H1 (cell line): ENCODE measurements around the gene RPUSD2. TPM values are rescaled to one million over a fixed set of nuclear protein-coding genes. Genes with fewer than 3 reads are reported as not detected.

Experiments
- CTCF ChIA-PET: fragments of 300-600 bp; sonication (Branson Sonifier 250); formaldehyde crosslinking; loops from one replicate; lab custom pipeline; 2021; ENCODE audit not compliant: partially characterized antibody; lab: Charles Lee
- POLR2A ChIA-PET: fragments of 300-600 bp; sonication (Branson Sonifier 250); formaldehyde crosslinking; loops from one replicate; lab custom pipeline; 2021; ENCODE audit warnings: inconsistent platforms; ENCODE audit not compliant: partially characterized antibody; lab: Charles Lee
- DNase-seq, 2 experiments: peaks; one replicate each; pipeline versions ENCODE4 v3.0.0 to v3.0.0-alpha.2; 2010 to 2022; ENCODE audit warnings: low spot score in 2 of 2, low read depth in 1 of 2, mixed read lengths in 1 of 2
- FAIRE-seq: peaks from 2 replicates; lab custom pipeline; 2011; peaks lifted over from hg19 to GRCh38; lab: Jason Lieb, UNC
- H2AFZ ChIP-seq: 2 replicates; pipeline ENCODE4 v1.8.1; 2012; ENCODE audit warnings: low read length, inconsistent platforms
- H2AK5ac ChIP-seq: 2 replicates; pipeline ENCODE4 v1.6.1; 2013; ENCODE audit warnings: low read depth, low read length
- H2BK120ac ChIP-seq: replicated peaks from 2 replicates; pipeline ENCODE3; 2013; ENCODE audit warnings: low read depth, low read length, inconsistent platforms
- H2BK12ac ChIP-seq: 2 replicates; pipeline ENCODE4 v1.6.1; 2013; ENCODE audit warnings: low read depth, low read length
- H2BK15ac ChIP-seq: 2 replicates; pipeline ENCODE4 v1.6.1; 2013; ENCODE audit warnings: low read length
- H2BK20ac ChIP-seq: 2 replicates; pipeline ENCODE4 v1.6.1; 2013; ENCODE audit warnings: low read length
- H2BK5ac ChIP-seq: 2 replicates; pipeline ENCODE4 v1.6.1; 2013; ENCODE audit warnings: low read depth, low read length
- H3K14ac ChIP-seq: 2 replicates; pipeline ENCODE4 v1.6.1; 2013; ENCODE audit warnings: inconsistent platforms; ENCODE audit not compliant: insufficient read length
- H3K18ac ChIP-seq: 2 replicates; pipeline ENCODE4 v1.6.1; 2013; ENCODE audit warnings: low read length; ENCODE audit errors: extremely low read depth
- H3K23ac ChIP-seq: 2 replicates; pipeline ENCODE4 v1.6.1; 2013; ENCODE audit warnings: inconsistent platforms; ENCODE audit not compliant: insufficient read length
- H3K23me2 ChIP-seq: 2 replicates; pipeline ENCODE4 v1.6.1; 2013; ENCODE audit warnings: low read depth, low read length
- H3K27ac ChIP-seq: 2 replicates; pipeline ENCODE4 v1.6.1; 2011; ENCODE audit warnings: low read depth, low read length, inconsistent platforms
- H3K27me3 ChIP-seq, 4 experiments: replicated peaks in 1 of 4; 1 replicate in 1 of 4; 2 replicates in 3 of 4; pipeline versions ENCODE4 v1.6.1 to v1.8.1; 2011 to 2013; ENCODE audit warnings: low read length in 3 of 4, mild to moderate bottlenecking in 3 of 4, inconsistent platforms in 2 of 4, mixed read lengths in 2 of 4, moderate library complexity in 1 of 4; ENCODE audit not compliant: control insufficient read depth in 3 of 4, insufficient read depth in 3 of 4; ENCODE audit errors: extremely low read depth in 1 of 4
- H3K36me3 ChIP-seq, 4 experiments: 2 replicates each; pipeline versions ENCODE4 v1.6.1 to v1.8.1; 2011 to 2013; ENCODE audit warnings: mild to moderate bottlenecking in 4 of 4, low read length in 3 of 4, moderate library complexity in 2 of 4, control low read depth in 1 of 4, inconsistent platforms in 1 of 4; ENCODE audit not compliant: insufficient read depth in 4 of 4, control insufficient read depth in 2 of 4
- H3K4ac ChIP-seq: replicated peaks from 2 replicates; pipeline ENCODE3; 2013; ENCODE audit warnings: low read length, low read depth, mixed read lengths, inconsistent platforms; ENCODE audit not compliant: insufficient read length
- H3K4me1 ChIP-seq, 4 experiments: replicated peaks in 1 of 4; 1 replicate in 1 of 4; 2 replicates in 3 of 4; pipeline versions ENCODE4 v1.6.1 to v1.8.1; 2011 to 2013; ENCODE audit warnings: low read length in 3 of 4, inconsistent platforms in 2 of 4, mixed read lengths in 1 of 4; ENCODE audit not compliant: insufficient read depth in 4 of 4, control insufficient read depth in 3 of 4
- H3K4me2 ChIP-seq, 2 experiments: 2 replicates each; pipeline versions ENCODE4 v1.6.1 to v1.8.1; 2011 to 2013; ENCODE audit warnings: low read depth in 2 of 2, low read length in 2 of 2, control low read depth in 1 of 2, inconsistent platforms in 1 of 2, mild to moderate bottlenecking in 1 of 2; ENCODE audit not compliant: insufficient read depth in 1 of 2
- H3K4me3 ChIP-seq, 4 experiments: fragments of 200-600, 300-600 bp in 1 of 4; sonication (generic), shearing (Covaris generic), sonication (Bioruptor Twin) in 1 of 4; 2 replicates each; pipeline versions ENCODE4 v1.5.1 to v1.8.1; 2011 to 2016; ENCODE audit warnings: low read length in 4 of 4, low read depth in 3 of 4, control low read depth in 2 of 4, inconsistent platforms in 2 of 4, mild to moderate bottlenecking in 2 of 4, mixed read lengths in 1 of 4, moderate library complexity in 1 of 4; ENCODE audit not compliant: insufficient read depth in 2 of 4; ENCODE audit errors: extremely low read depth in 1 of 4
- H3K56ac ChIP-seq: replicated peaks from 2 replicates; pipeline ENCODE3; 2013; ENCODE audit warnings: low read depth, mild to moderate bottlenecking, mixed read lengths, low read length, inconsistent platforms; ENCODE audit not compliant: insufficient read length
- H3K79me1 ChIP-seq: 2 replicates; pipeline ENCODE4 v1.6.1; 2013; ENCODE audit warnings: low read depth, low read length, control low read depth
- H3K79me2 ChIP-seq, 2 experiments: 2 replicates each; pipeline versions ENCODE4 v1.6.1 to v1.8.1; 2012 to 2013; ENCODE audit warnings: low read length in 2 of 2, mild to moderate bottlenecking in 2 of 2, inconsistent platforms in 1 of 2; ENCODE audit not compliant: insufficient read depth in 2 of 2, control insufficient read depth in 1 of 2
- H3K9ac ChIP-seq, 4 experiments: replicated peaks in 1 of 4; 1 replicate in 1 of 4; 2 replicates in 3 of 4; pipeline versions ENCODE4 v1.6.1 to v1.8.1; 2011 to 2013; ENCODE audit warnings: low read depth in 3 of 4, low read length in 3 of 4, control low read depth in 2 of 4, mild to moderate bottlenecking in 2 of 4, moderate library complexity in 2 of 4, inconsistent platforms in 1 of 4; ENCODE audit errors: extremely low read depth in 1 of 4
- H3K9me3 ChIP-seq, 2 experiments: 2 replicates each; pipeline versions ENCODE4 v1.6.1 to v1.8.1; 2012 to 2013; ENCODE audit warnings: mild to moderate bottlenecking in 2 of 2, moderate library complexity in 2 of 2, control low read depth in 1 of 2, inconsistent platforms in 1 of 2, low read depth in 1 of 2, low read length in 1 of 2, mixed read lengths in 1 of 2; ENCODE audit not compliant: insufficient read depth in 2 of 2
- H4K20me1 ChIP-seq, 2 experiments: replicated peaks in 1 of 2; 2 replicates each; pipeline versions ENCODE3 to v1.8.1; 2011 to 2013; ENCODE audit warnings: inconsistent platforms in 2 of 2, low read length in 2 of 2, mild to moderate bottlenecking in 1 of 2; ENCODE audit not compliant: insufficient read depth in 2 of 2, control insufficient read depth in 1 of 2
- H4K5ac ChIP-seq: 2 replicates; pipeline ENCODE4 v1.6.1; 2013; ENCODE audit warnings: low read length, low read depth, mixed read lengths, inconsistent platforms; ENCODE audit not compliant: insufficient read length
- H4K8ac ChIP-seq: 2 replicates; pipeline ENCODE4 v1.8.0; 2013; ENCODE audit warnings: mild to moderate bottlenecking, moderate library complexity, low read length, inconsistent platforms; ENCODE audit not compliant: insufficient read depth; ENCODE audit errors: extremely low read depth
- H4K91ac ChIP-seq: replicated peaks from 2 replicates; pipeline ENCODE3; 2013; ENCODE audit warnings: low read length, mixed read lengths, inconsistent platforms; ENCODE audit not compliant: insufficient read length
- JUN ChIP-seq: IDR thresholded peaks from 2 replicates; pipeline ENCODE4 v1.6.1; 2011; ENCODE audit warnings: low read depth, mild to moderate bottlenecking, improper control_type of control experiment, low read length
- KDM1A ChIP-seq: fragments of 200-600, 300-600 bp; sonication (generic); IDR thresholded peaks from 2 replicates; pipeline ENCODE4 v1.7.1; 2016; ENCODE audit warnings: mild to moderate bottlenecking, low read length, borderline replicate concordance
- KDM4A ChIP-seq: IDR thresholded peaks from one replicate; pipeline ENCODE4 v1.7.1; 2012; ENCODE audit warnings: low read depth, mild to moderate bottlenecking, moderate library complexity, low read length, inconsistent platforms; ENCODE audit not compliant: severe bottlenecking
- ZNF274 ChIP-seq: IDR thresholded peaks from 2 replicates; pipeline ENCODE4 v1.7.0; 2012; ENCODE audit warnings: low read length, borderline replicate concordance; ENCODE audit errors: extremely low read depth
- WGBS, 2 experiments: shearing (Covaris generic) in 1 of 2; methylation state at CpG; one replicate each; pipeline versions ENCODE4 v1.1.6 to v1.1.7; 2013 to 2015; ENCODE audit warnings: low lambda C conversion rate in 2 of 2, mixed read lengths in 2 of 2, inconsistent platforms in 1 of 2, low coverage in 1 of 2, missing lambda C conversion rate in 1 of 2; ENCODE audit not compliant: insufficient replicate concordance in 2 of 2, insufficient coverage in 1 of 2, insufficient read length in 1 of 2; ENCODE audit errors: extremely low coverage in 1 of 2, missing lambda C conversion rate in 1 of 2; 5-methylcytosine and 5-hydroxymethylcytosine counted together
- polyA plus RNA-seq, 7 experiments: library from polyadenylated mRNA; depleted of rRNA in 3 of 7; stranded (reverse) in 5 of 7; unstranded in 2 of 7; fragments of >200 nt in 5 of 7; fragments of 200-250 nt in 2 of 7; gene quantifications; 1 replicate in 5 of 7; 2 replicates in 1 of 7; 4 replicates in 1 of 7; pipeline versions ENCODE4 v1.2.1 to v1.2.3, GENCODE V29; 2011 to 2013; ENCODE audit warnings: missing spikeins in 2 of 7, mixed read lengths in 2 of 7
- total RNA-seq: library from RNA; stranded (reverse); fragmentation: NEBNext Ultra II Directional; extraction: Animal tissue kit (Norgen Biotek cat#: 25700); gene quantifications from 2 replicates; pipeline ENCODE4 v1.2.1, GENCODE V29; 2021

RPUSD2 gene
- total and polyA plus RNA-seq, 2 of the 8 experiments (the other 6 are each of a cell fraction or from before 2014, with no cell fraction given), result 14.5 to 28.5 TPM

GRCh38 chr15:40555876-40556275 lies 13.2 kb upstream of the RPUSD2 start:
- H2AK5ac ChIP-seq, result no peak overlapping the region
- peak; percentile 49; the same call in 1 of the 2 replicates for TF ChIP-seq KDM1A
- no peak for TF ChIP-seq KDM4A
- TF ChIP-seq JUN, result no peak
- no peak for TF ChIP-seq ZNF274
- H2AFZ ChIP-seq, result no peak overlapping the region
- FAIRE-seq, result no peak
- H3K4me2 ChIP-seq, result no peak overlapping the region
- H3K18ac ChIP-seq, result no peak overlapping the region
- ChIA-PET POLR2A (no interaction called here), CTCF (interaction anchor here (1.5 kb wide), 1 partner anchor 36 kb away, joined by 4 read pairs; no protein-coding TSS in a partner anchor)
- H2BK5ac ChIP-seq, result no peak overlapping the region
- peaks cover 0 to 4% (median 0%) of the 10 kb centered on the region in 4 experiments; a peak in 1 of 8 replicates for H3K36me3 ChIP-seq
- H3K9ac ChIP-seq, result no peak overlapping the region
- no peak overlapping the region for H3K4me3 ChIP-seq
- no peak overlapping the region for H4K91ac ChIP-seq
- H2BK15ac ChIP-seq, result no peak overlapping the region
- H2BK12ac ChIP-seq, result no peak overlapping the region
- no peak overlapping the region for H3K56ac ChIP-seq
- no peaks in the 10 kb centered on the region for H3K79me1 ChIP-seq
- H4K5ac ChIP-seq, result no peak overlapping the region
- no peak for DNase-seq
- 89% methylated on average over 2 of the region's 2 CpGs; no CpG with 5 or more reads in 1 of the 2 experiments for WGBS, 2 experiments
- H3K4me1 ChIP-seq, result peaks cover 12 to 24% (median 13%) of the 10 kb centered on the region in 4 experiments
- no peak overlapping the region for H3K23ac ChIP-seq
- H2BK120ac ChIP-seq, result no peak overlapping the region
- H4K20me1 ChIP-seq, result no peaks in the 10 kb centered on the region
- no peaks in the 10 kb centered on the region for H3K23me2 ChIP-seq
- H3K4ac ChIP-seq, result no peak overlapping the region
- H4K8ac ChIP-seq, result no peak overlapping the region
- no peaks in the 10 kb centered on the region for H3K27me3 ChIP-seq
- H3K79me2 ChIP-seq, result no peaks in the 10 kb centered on the region
- no peak overlapping the region for H3K27ac ChIP-seq
- H2BK20ac ChIP-seq, result no peak overlapping the region
- H3K14ac ChIP-seq, result no peak overlapping the region
- H3K9me3 ChIP-seq, result no peaks in the 10 kb centered on the region
